Measurements from ENCODE around the gene PTPRT.

DNA sequence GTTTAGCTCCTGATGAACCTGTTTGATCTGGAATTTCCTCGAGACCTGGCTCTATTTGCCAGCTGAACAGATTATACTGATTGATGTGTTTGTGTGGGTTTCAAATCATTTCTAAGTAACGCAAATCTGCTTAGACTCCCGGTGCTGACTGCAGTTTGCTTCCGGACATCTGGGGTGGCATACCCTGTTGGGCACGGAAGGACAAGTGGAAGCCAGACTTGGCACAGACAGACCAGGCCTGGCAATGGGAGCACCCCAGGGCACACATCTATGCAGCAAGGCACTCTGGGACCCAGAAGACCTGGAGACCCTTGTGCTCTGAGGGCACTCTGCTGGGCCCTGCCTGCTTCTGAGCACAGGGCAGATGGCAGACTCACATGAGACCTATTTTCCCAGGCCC, 1137.8 kb downstream of the PTPRT start:
- TF ChIP-seq CTCF (IDR thresholded peaks at IDR 0.05) = no peak
- TF ChIP-seq ZFX (IDR thresholded peaks at IDR 0.05; ENCODE audit: borderline replicate concordance) = no peak

Measured in 22Rv1 (cell line).